ENCODE results near the gene RPTOR. TPM values are rescaled to one million over a fixed set of nuclear protein-coding genes. Genes with fewer than 3 reads are reported as not detected.

The RPTOR gene
- total RNA-seq (10.3 TPM), polyA plus RNA-seq (8.1 TPM)
- long read RNA-seq, donor 1 = 0 reads
- long read RNA-seq, donor 2 = 0 reads
- long read RNA-seq, donor 3 = 0 reads
- long read RNA-seq, donor 4 = 0 reads
- long read RNA-seq, donor 5, partial matches to known transcripts = 0 of 3 reads
- long read RNA-seq, donor 5, other reads (novel, unspliced or antisense) = 0 of 3 reads
- long read RNA-seq, donor 6, full-length matches to known transcripts = 1 of 1 reads
- long read RNA-seq, donor 6, partial matches to known transcripts = 0 of 1 reads
- long read RNA-seq, donor 6, other reads (novel, unspliced or antisense) = 0 of 1 reads
- long read RNA-seq, donor 7, partial matches to known transcripts = 0 of 1 reads
- long read RNA-seq, donor 7, other reads (novel, unspliced or antisense) = 0 of 1 reads
- long read RNA-seq, donor 8, partial matches to known transcripts = 0 of 1 reads
- long read RNA-seq, donor 8, other reads (novel, unspliced or antisense) = 0 of 1 reads
- long read RNA-seq, donor 9, partial matches to known transcripts = 0 of 1 reads
- long read RNA-seq, donor 9, other reads (novel, unspliced or antisense) = 0 of 1 reads
- long read RNA-seq, donor 10, partial matches to known transcripts = 0 of 1 reads
- long read RNA-seq, donor 10, other reads (novel, unspliced or antisense) = 0 of 1 reads

DNA sequence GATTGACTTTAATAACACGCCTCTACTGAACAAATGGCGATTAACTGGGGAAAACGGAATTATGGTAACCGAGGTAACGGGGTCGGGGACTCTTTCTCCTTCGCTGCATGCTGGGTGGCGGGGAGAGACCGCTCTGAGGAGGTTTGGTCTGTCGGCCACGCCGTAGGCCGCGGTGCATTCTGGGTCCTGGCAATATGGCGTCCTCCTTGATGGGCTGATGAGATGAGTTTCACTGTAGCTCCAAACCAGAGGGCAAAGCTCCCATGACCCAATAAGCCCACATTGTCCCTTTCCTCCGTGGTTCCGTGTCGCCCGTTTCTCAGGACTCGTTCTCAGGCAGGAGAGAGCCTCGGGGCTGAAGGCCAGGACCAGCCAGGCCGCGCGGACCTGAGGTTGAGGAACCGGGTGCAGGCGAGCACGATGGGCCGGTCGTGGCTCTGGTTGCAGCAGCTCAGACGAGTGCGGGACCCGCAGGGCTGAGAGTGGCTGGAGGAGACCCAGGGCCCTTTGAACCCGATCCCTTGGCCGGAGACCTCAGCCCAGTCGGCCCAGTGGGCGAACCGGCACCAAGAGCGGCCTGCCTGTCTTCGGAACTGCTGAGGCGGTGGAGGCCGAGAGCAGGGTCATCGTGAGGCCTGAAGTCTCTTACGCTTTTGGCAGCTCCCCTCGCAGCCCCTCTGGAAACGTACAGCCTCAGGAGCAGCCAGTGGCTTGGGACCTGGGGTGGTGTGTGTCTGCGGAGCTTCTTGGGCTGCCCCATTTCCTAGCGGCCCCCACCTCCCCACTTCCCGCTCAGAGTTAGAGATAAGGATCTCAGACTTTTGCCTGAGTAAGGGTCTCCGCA is at the start of gene RPTOR:
Gene RPTOR (plus strand): TSS at position 184 of the 844 bp plus-strand sequence. CDS start 792 bp downstream, outside the sequence.
- Histone ChIP-seq H3K4me1 (ENCODE audit: control insufficient read depth in 2 of 2, insufficient read depth in 2 of 2, low read length in 2 of 2) (peaks cover 6 to 13% of the 10 kb centered on the region in 2 donors), H3K27me3 (ENCODE audit: control insufficient read depth in 2 of 2, insufficient read depth in 1 of 2, low read length in 1 of 2) (peaks cover 0 to 2% of the 10 kb centered on the region in 2 donors), H3K27ac (ENCODE audit: low read depth in 1 of 2, low read length in 1 of 2) (peak within 1 kb of the TSS; percentile 74 to 77), H3K36me3 (ENCODE audit: control insufficient read depth in 2 of 2, insufficient read depth in 2 of 2, low read length in 1 of 2) (peaks cover 0 to 3% of the 10 kb centered on the region in 2 donors), H3K9me3 (ENCODE audit: control insufficient read depth in 2 of 2, insufficient read depth in 1 of 2, low read length in 1 of 2) (no peaks in the 10 kb centered on the region), H3K4me3 (ENCODE audit: low read length in 2 of 2) (peak within 1 kb of the TSS; percentile 66 to 97)
- peak; percentile 82 to 98 (median 92) for DNase-seq (ENCODE audit: low read depth in 6 of 9, low spot score in 9 of 9)
- under 1% methylated on average over 49 of the region's 49 CpGs for WGBS

DNA sequence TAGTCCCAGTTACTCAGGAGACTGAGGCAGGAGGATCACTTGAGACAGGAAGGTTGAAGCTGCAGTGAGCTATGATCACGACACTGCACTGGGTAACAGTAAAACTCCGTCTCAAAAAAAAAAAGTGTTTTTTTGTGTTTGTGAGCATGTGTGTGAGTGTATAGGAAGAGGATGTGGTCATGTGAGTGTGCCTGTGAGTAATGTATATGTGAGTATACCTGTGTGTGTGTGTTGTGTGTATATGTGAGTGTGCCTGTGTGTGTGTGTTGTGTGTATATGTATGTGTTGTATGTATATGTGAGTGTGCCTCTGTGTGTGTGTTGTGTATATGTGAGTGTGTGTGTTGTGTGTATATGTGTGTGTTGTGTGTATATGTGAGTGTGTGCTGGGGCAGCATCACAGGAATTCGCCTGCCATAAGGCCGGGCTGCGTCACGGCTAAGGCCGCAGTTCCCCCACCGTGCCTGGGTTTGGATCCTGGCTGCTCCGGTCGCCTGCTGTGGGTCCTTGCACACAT is 46.9 kb upstream of the RPTOR start:
- H3K4me1 ChIP-seq (ENCODE audit: control insufficient read depth in 2 of 2, insufficient read depth in 2 of 2, low read length in 2 of 2) = peaks cover 0 to 15% of the 10 kb centered on the region in 2 donors
- WGBS = 88% methylated on average over 10 of the region's 10 CpGs
- no peaks in the 10 kb centered on the region for H3K36me3 ChIP-seq (ENCODE audit: control insufficient read depth in 2 of 2, insufficient read depth in 2 of 2, low read length in 1 of 2)
- H3K27me3 ChIP-seq (ENCODE audit: control insufficient read depth in 2 of 2, insufficient read depth in 1 of 2, low read length in 1 of 2) = peaks cover 3 to 74% of the 10 kb centered on the region in 2 donors
- peaks cover 0 to 4% of the 10 kb centered on the region in 2 donors for H3K9me3 ChIP-seq (ENCODE audit: control insufficient read depth in 2 of 2, insufficient read depth in 1 of 2, low read length in 1 of 2)
- no peak for DNase-seq (ENCODE audit: low read depth in 6 of 9, low spot score in 9 of 9)
- no peak overlapping the region for H3K27ac ChIP-seq (ENCODE audit: low read depth in 1 of 2, low read length in 1 of 2)
- no peak overlapping the region for H3K4me3 ChIP-seq (ENCODE audit: low read length in 2 of 2)

- Histone ChIP-seq H3K4me1 (ENCODE audit: control insufficient read depth in 2 of 2, insufficient read depth in 2 of 2, low read length in 2 of 2) (peaks cover 0 to 15% of the 10 kb centered on the region in 2 donors), H3K27ac (ENCODE audit: low read depth in 1 of 2, low read length in 1 of 2) (no peak overlapping the region), H3K27me3 (ENCODE audit: control insufficient read depth in 2 of 2, insufficient read depth in 1 of 2, low read length in 1 of 2) (peaks cover 3 to 68% of the 10 kb centered on the region in 2 donors), H3K36me3 (ENCODE audit: control insufficient read depth in 2 of 2, insufficient read depth in 2 of 2, low read length in 1 of 2) (no peaks in the 10 kb centered on the region), H3K9me3 (ENCODE audit: control insufficient read depth in 2 of 2, insufficient read depth in 1 of 2, low read length in 1 of 2) (no peaks in the 10 kb centered on the region), H3K4me3 (ENCODE audit: low read length in 2 of 2) (no peak overlapping the region)
- no peak for DNase-seq (ENCODE audit: low read depth in 6 of 9, low spot score in 9 of 9)
- WGBS = 68% methylated on average over 30 of the region's 30 CpGs
These were observed 46.3 kb upstream of the RPTOR start for GRCh38 chr17:80498242-80498919.

GRCh38 chr17:80498920-80499410 is 45.7 kb upstream of the RPTOR start:
- Histone ChIP-seq H3K9me3 (ENCODE audit: control insufficient read depth in 2 of 2, insufficient read depth in 1 of 2, low read length in 1 of 2) (no peaks in the 10 kb centered on the region), H3K4me1 (ENCODE audit: control insufficient read depth in 2 of 2, insufficient read depth in 2 of 2, low read length in 2 of 2) (peaks cover 0 to 15% of the 10 kb centered on the region in 2 donors), H3K27me3 (ENCODE audit: control insufficient read depth in 2 of 2, insufficient read depth in 1 of 2, low read length in 1 of 2) (peaks cover 3 to 63% of the 10 kb centered on the region in 2 donors), H3K4me3 (ENCODE audit: low read length in 2 of 2) (no peak overlapping the region), H3K36me3 (ENCODE audit: control insufficient read depth in 2 of 2, insufficient read depth in 2 of 2, low read length in 1 of 2) (no peaks in the 10 kb centered on the region), H3K27ac (ENCODE audit: low read depth in 1 of 2, low read length in 1 of 2) (no peak overlapping the region)
- WGBS = 90% methylated on average over 11 of the region's 11 CpGs
- no peak for DNase-seq (ENCODE audit: low read depth in 6 of 9, low spot score in 9 of 9)

GRCh38 chr17:80499560-80499959 is 45.1 kb upstream of the RPTOR start:
- peaks cover 3 to 62% of the 10 kb centered on the region in 2 donors for H3K27me3 ChIP-seq (ENCODE audit: control insufficient read depth in 2 of 2, insufficient read depth in 1 of 2, low read length in 1 of 2)
- peak overlapping the region in 1 of 2 donors; percentile 19 for H3K27ac ChIP-seq (ENCODE audit: low read depth in 1 of 2, low read length in 1 of 2)
- H3K4me3 ChIP-seq (ENCODE audit: low read length in 2 of 2) = no peak overlapping the region
- no peaks in the 10 kb centered on the region for H3K36me3 ChIP-seq (ENCODE audit: control insufficient read depth in 2 of 2, insufficient read depth in 2 of 2, low read length in 1 of 2)
- no peak for DNase-seq (ENCODE audit: low read depth in 6 of 9, low spot score in 9 of 9)
- 80% methylated on average over 9 of the region's 9 CpGs for WGBS
- no peaks in the 10 kb centered on the region for H3K9me3 ChIP-seq (ENCODE audit: control insufficient read depth in 2 of 2, insufficient read depth in 1 of 2, low read length in 1 of 2)
- peaks cover 0 to 15% of the 10 kb centered on the region in 2 donors for H3K4me1 ChIP-seq (ENCODE audit: control insufficient read depth in 2 of 2, insufficient read depth in 2 of 2, low read length in 2 of 2)

GRCh38 chr17:80499961-80500665 is 44.5 kb upstream of the RPTOR start:
- Histone ChIP-seq H3K36me3 (ENCODE audit: control insufficient read depth in 2 of 2, insufficient read depth in 2 of 2, low read length in 1 of 2) (no peaks in the 10 kb centered on the region), H3K27ac (ENCODE audit: low read depth in 1 of 2, low read length in 1 of 2) (peak overlapping the region; percentile 7 to 19), H3K4me3 (ENCODE audit: low read length in 2 of 2) (no peak overlapping the region), H3K27me3 (ENCODE audit: control insufficient read depth in 2 of 2, insufficient read depth in 1 of 2, low read length in 1 of 2) (peaks cover 3 to 66% of the 10 kb centered on the region in 2 donors), H3K4me1 (ENCODE audit: control insufficient read depth in 2 of 2, insufficient read depth in 2 of 2, low read length in 2 of 2) (peaks cover 0 to 15% of the 10 kb centered on the region in 2 donors), H3K9me3 (ENCODE audit: control insufficient read depth in 2 of 2, insufficient read depth in 1 of 2, low read length in 1 of 2) (no peaks in the 10 kb centered on the region)
- no peak for DNase-seq (ENCODE audit: low read depth in 6 of 9, low spot score in 9 of 9)
- 90% methylated on average over 22 of the region's 22 CpGs for WGBS

GRCh38 chr17:80501741-80502577 is 42.7 kb upstream of the RPTOR start:
- no peak overlapping the region for H3K4me3 ChIP-seq (ENCODE audit: low read length in 2 of 2)
- H3K27ac ChIP-seq (ENCODE audit: low read depth in 1 of 2, low read length in 1 of 2) = peak overlapping the region in 1 of 2 donors; percentile 4
- H3K9me3 ChIP-seq (ENCODE audit: control insufficient read depth in 2 of 2, insufficient read depth in 1 of 2, low read length in 1 of 2) = no peaks in the 10 kb centered on the region
- peaks cover 0 to 15% of the 10 kb centered on the region in 2 donors for H3K4me1 ChIP-seq (ENCODE audit: control insufficient read depth in 2 of 2, insufficient read depth in 2 of 2, low read length in 2 of 2)
- DNase-seq (ENCODE audit: low read depth in 6 of 9, low spot score in 9 of 9) = no peak
- 86% methylated on average over 24 of the region's 24 CpGs for WGBS
- H3K36me3 ChIP-seq (ENCODE audit: control insufficient read depth in 2 of 2, insufficient read depth in 2 of 2, low read length in 1 of 2) = no peaks in the 10 kb centered on the region
- H3K27me3 ChIP-seq (ENCODE audit: control insufficient read depth in 2 of 2, insufficient read depth in 1 of 2, low read length in 1 of 2) = peaks cover 3 to 62% of the 10 kb centered on the region in 2 donors

Measured in thymus (tissue), 14 donors.